ENCODE measurements around the gene FOXM1. TPM values are rescaled to one million over a fixed set of nuclear protein-coding genes. Genes with fewer than 3 reads are reported as not detected.

The FOXM1 gene
- total RNA-seq, 1 donor from 2014 or later: 8.1 TPM

DNA sequence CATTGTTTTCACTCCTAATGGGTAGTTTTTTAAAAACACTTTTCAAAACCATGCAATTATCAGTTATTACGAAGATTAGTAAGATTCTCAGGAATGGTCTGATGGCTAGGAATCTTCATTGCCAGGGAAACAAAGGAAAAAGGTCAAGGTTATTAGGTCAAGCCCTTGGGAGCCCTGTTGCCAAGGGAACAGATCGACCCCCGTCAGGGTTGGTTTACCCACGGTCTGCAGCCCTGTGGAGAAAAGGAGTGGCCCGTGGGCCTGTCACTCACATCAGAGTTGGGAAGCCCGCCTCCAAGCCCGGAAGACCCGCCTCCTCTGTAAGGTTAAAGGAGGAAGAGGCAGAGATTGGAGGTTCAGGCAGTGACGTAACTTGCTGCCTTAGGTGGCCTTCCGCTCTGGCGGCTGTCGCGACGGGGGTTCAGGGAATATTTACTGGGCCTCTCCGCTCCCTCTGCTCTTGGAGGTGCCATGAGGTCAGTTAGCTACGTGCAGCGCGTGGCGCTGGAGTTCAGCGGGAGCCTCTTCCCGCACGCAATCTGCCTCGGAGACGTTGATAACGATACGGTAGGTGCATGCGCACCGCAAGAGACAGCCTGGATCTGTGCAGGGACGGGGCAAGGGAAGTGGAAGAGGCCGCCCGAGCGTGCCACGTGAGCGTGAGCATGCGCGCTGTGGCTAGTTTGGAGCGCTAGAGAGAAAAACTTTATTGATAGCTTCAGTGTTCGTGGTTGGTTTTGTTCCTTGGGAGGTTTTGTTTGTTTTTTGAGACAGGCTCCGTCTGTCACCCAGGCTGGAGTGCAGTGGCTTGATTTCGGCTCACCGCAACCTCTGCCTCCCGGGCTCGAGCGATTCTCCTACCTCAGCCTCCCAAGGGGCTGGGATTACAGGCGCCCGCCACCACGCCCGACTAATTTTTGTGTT, 64.4 kb downstream of the FOXM1 start, which contains the start of gene ITFG2:
Gene ITFG2, plus strand, starts transcription at position 379 of the 924 bp plus-strand sequence. Its CDS starts 93 bp downstream, at position 472.
- H3K4me1 ChIP-seq: peaks cover 36% of the 10 kb centered on the region
- H3K9me3 ChIP-seq: no peaks in the 10 kb centered on the region
- intact Hi-C loops (cut with DNase I): no loop called here
- DNase-seq (ENCODE audit: extremely low spot score in 2 of 2): peak; percentile 98 to 99
- TF ChIP-seq POLR2A (IDR thresholded peaks at IDR 0.05) (peak in 1 of 2 donors; percentile 63), POLR2AphosphoS5 (IDR thresholded peaks at IDR 0.05; ENCODE audit: insufficient read depth in 1 of 2, low read depth in 1 of 2) (peak; percentile 99 to 100)
- TF ChIP-seq, protein P1, sequence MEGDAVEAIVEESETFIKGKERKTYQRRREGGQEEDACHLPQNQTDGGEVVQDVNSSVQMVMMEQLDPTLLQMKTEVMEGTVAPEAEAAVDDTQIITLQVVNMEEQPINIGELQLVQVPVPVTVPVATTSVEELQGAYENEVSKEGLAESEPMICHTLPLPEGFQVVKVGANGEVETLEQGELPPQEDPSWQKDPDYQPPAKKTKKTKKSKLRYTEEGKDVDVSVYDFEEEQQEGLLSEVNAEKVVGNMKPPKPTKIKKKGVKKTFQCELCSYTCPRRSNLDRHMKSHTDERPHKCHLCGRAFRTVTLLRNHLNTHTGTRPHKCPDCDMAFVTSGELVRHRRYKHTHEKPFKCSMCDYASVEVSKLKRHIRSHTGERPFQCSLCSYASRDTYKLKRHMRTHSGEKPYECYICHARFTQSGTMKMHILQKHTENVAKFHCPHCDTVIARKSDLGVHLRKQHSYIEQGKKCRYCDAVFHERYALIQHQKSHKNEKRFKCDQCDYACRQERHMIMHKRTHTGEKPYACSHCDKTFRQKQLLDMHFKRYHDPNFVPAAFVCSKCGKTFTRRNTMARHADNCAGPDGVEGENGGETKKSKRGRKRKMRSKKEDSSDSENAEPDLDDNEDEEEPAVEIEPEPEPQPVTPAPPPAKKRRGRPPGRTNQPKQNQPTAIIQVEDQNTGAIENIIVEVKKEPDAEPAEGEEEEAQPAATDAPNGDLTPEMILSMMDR (IDR thresholded peaks at IDR 0.05): peak in 1 of 3 experiments; percentile 6
- H3K27me3 ChIP-seq: no peaks in the 10 kb centered on the region
- peak within 1 kb of the TSS; percentile 93 for H3K27ac ChIP-seq
- H3K36me3 ChIP-seq: no peaks in the 10 kb centered on the region
- H3K4me3 ChIP-seq: peak within 1 kb of the TSS; percentile 70 to 74

DNA sequence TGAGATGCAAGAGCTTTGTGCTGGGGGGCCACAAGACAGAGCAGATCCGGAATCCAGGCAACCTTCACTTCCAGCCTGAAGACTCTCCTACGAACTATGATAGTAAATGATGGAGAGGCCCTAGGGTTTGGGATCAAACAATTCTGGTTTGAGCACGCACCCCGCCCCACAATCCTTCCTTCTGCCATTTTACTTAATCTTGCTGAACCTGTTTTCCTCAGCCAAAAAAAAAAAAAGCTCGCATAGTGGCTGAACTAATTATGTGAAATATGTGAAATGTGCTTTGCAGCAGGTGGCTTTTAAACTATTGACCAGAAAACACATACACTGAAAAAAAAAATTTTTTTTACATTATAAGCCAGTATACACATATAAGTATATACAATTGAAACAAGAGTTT, 65.2 kb downstream of the FOXM1 start:
- peak overlapping the region; percentile 70 to 74 for H3K4me3 ChIP-seq
- H3K27ac ChIP-seq: peak overlapping the region; percentile 93
- TF ChIP-seq POLR2A (IDR thresholded peaks at IDR 0.05): no peak
- no peak for TF ChIP-seq POLR2AphosphoS5 (IDR thresholded peaks at IDR 0.05; ENCODE audit: insufficient read depth in 1 of 2, low read depth in 1 of 2)
- TF ChIP-seq, protein P1 (IDR thresholded peaks at IDR 0.05): no peak
- H3K4me1 ChIP-seq: peaks cover 36% of the 10 kb centered on the region
- no peak for DNase-seq (ENCODE audit: extremely low spot score in 2 of 2)
- H3K36me3 ChIP-seq: no peaks in the 10 kb centered on the region
- no peaks in the 10 kb centered on the region for H3K27me3 ChIP-seq
- intact Hi-C loops (cut with DNase I): no loop called here
- no peaks in the 10 kb centered on the region for H3K9me3 ChIP-seq

Other genes with a start within 250 kb of the FOXM1 start
- 45.9 TPM for gene FKBP4, start 82.2 kb downstream of the FOXM1 start, total RNA-seq
- gene ITFG2, start 64.5 kb downstream of the FOXM1 start, total RNA-seq: 30.4 TPM
- 1.2 TPM for gene NRIP2, start 42.1 kb downstream of the FOXM1 start, total RNA-seq
- not detected for gene TEX52, start 20.1 kb downstream of the FOXM1 start, total RNA-seq
- 13.8 TPM for gene RHNO1, start within 50 bp of the FOXM1 start, total RNA-seq
- 30.4 TPM for gene TULP3, start 13.7 kb upstream of the FOXM1 start, total RNA-seq
- gene TEAD4, start 82.2 kb upstream of the FOXM1 start, total RNA-seq: 18.7 TPM
- gene TSPAN9, start 200.2 kb upstream of the FOXM1 start, total RNA-seq: 32.2 TPM